ENCODE measurements around the gene SLC2A8.

Gene SLC2A8
- long read RNA-seq, donor 1, transcript SLC2A8-203 (10 exons, 2,172 nt) = major isoform, 7 of 8 reads
- long read RNA-seq, donor 1, partial matches to known transcripts = 0 of 8 reads
- long read RNA-seq, donor 1, other reads (novel, unspliced or antisense) = 0 of 8 reads
- long read RNA-seq, donor 2, partial matches to known transcripts = 0 of 2 reads
- long read RNA-seq, donor 2, other reads (novel, unspliced or antisense) = 0 of 2 reads
- long read RNA-seq, donor 3, partial matches to known transcripts = 0 of 2 reads
- long read RNA-seq, donor 3, other reads (novel, unspliced or antisense) = 0 of 2 reads
- long read RNA-seq, donor 4, transcript SLC2A8-203 (10 exons, 2,172 nt) = major isoform, 6 of 6 reads
- long read RNA-seq, donor 4, partial matches to known transcripts = 0 of 6 reads
- long read RNA-seq, donor 4, other reads (novel, unspliced or antisense) = 0 of 6 reads
- long read RNA-seq, donor 5, partial matches to known transcripts = 0 of 3 reads
- long read RNA-seq, donor 5, other reads (novel, unspliced or antisense) = 0 of 3 reads
- long read RNA-seq, donor 6, partial matches to known transcripts = 0 of 2 reads
- long read RNA-seq, donor 6, other reads (novel, unspliced or antisense) = 0 of 2 reads
- long read RNA-seq, donor 7, transcript SLC2A8-203 (10 exons, 2,172 nt) = major isoform, 5 of 10 reads
- long read RNA-seq, donor 7, partial matches to known transcripts = 5 of 10 reads
- long read RNA-seq, donor 7, other reads (novel, unspliced or antisense) = 0 of 10 reads
- long read RNA-seq, donor 8, partial matches to known transcripts = 0 of 5 reads
- long read RNA-seq, donor 8, other reads (novel, unspliced or antisense) = 0 of 5 reads

- peak; percentile 95 for DNase-seq
These were observed at the start of gene SLC2A8 for GRCh38 chr9:127396808-127397645. Gene SLC2A8 (plus strand): TSS chr9:127397169. CDS start chr9:127397231, 62 bp downstream.

- no peak for DNase-seq
These were observed 48.9 kb upstream of the SLC2A8 start for GRCh38 chr9:127347831-127348776.

GRCh38 chr9:127349483-127350113, 47.4 kb upstream of the SLC2A8 start:
- DNase-seq = no peak

- no peak for DNase-seq
These were observed 45.5 kb upstream of the SLC2A8 start for GRCh38 chr9:127351182-127352166.

- no peak for DNase-seq
These were observed 43.1 kb upstream of the SLC2A8 start for GRCh38 chr9:127353882-127354281.

- no peak for DNase-seq
These were observed 40.1 kb upstream of the SLC2A8 start for GRCh38 chr9:127356906-127357305.

GRCh38 chr9:127358023-127358535, 38.9 kb upstream of the SLC2A8 start:
- no peak for DNase-seq

GRCh38 chr9:127358770-127359169, 38.2 kb upstream of the SLC2A8 start:
- no peak for DNase-seq

- no peak for DNase-seq
These were observed 36.7 kb upstream of the SLC2A8 start for GRCh38 chr9:127360250-127360649.

GRCh38 chr9:127360829-127361228, 36.1 kb upstream of the SLC2A8 start:
- no peak for DNase-seq

GRCh38 chr9:127361561-127361960, 35.4 kb upstream of the SLC2A8 start:
- DNase-seq = no peak

GRCh38 chr9:127362829-127363228, 34.1 kb upstream of the SLC2A8 start:
- no peak for DNase-seq

GRCh38 chr9:127365461-127365860, 31.5 kb upstream of the SLC2A8 start:
- DNase-seq = no peak

GRCh38 chr9:127366594-127366993, 30.4 kb upstream of the SLC2A8 start:
- no peak for DNase-seq

- no peak for DNase-seq
These were observed 28.0 kb upstream of the SLC2A8 start for GRCh38 chr9:127368852-127369402.

- DNase-seq = no peak
These were observed 27.5 kb upstream of the SLC2A8 start for GRCh38 chr9:127369428-127369827.

GRCh38 chr9:127370147-127370579, 26.8 kb upstream of the SLC2A8 start:
- DNase-seq = no peak

GRCh38 chr9:127370672-127371648, 26.0 kb upstream of the SLC2A8 start:
- no peak for DNase-seq

Data from right kidney (tissue), 9 donors.